MCF 10A (cell line): ENCODE measurements around the gene ZFAND3. TPM values are rescaled to one million over a fixed set of nuclear protein-coding genes. Genes with fewer than 3 reads are reported as not detected.

Experiments used
- BruUV-seq: library from RNA; stranded (reverse); fragments of 400-500 nt; replicated peaks from 2 replicates; lab custom pipeline; 2021; lab: Mats Ljungman, UMichigan
- CTCF ChIA-PET: fragments of 300-600 bp; sonication (Branson Sonifier 250); formaldehyde crosslinking; extraction: SDS; loops from one replicate; lab custom pipeline; 2021; ENCODE audit warnings: antibody characterized with exemption, inconsistent platforms; lab: Yijun Ruan, JAX
- POLR2A ChIA-PET: fragments of 300-600, 350-650 bp; sonication (Branson Sonifier 250); formaldehyde crosslinking; extraction: SDS; loops from one replicate; lab custom pipeline; 2020; ENCODE audit warnings: antibody characterized with exemption, inconsistent platforms; lab: Yijun Ruan, JAX
- DNase-seq: peaks from one replicate; pipeline ENCODE4 v3.0.0-alpha.2; 2018; ENCODE audit not compliant: unreplicated experiment
- H3K27ac Mint-ChIP-seq: one replicate; pipeline ENCODE4 v1.8.0; 2022; ENCODE audit warnings: mild to moderate bottlenecking, low read depth, mixed read lengths; ENCODE audit not compliant: unreplicated experiment
- H3K27me3 Mint-ChIP-seq: one replicate; pipeline ENCODE4 v1.8.0; 2022; ENCODE audit warnings: mixed read lengths; ENCODE audit not compliant: insufficient read depth, unreplicated experiment
- H3K36me3 Mint-ChIP-seq: one replicate; pipeline ENCODE4 v1.8.0; 2022; ENCODE audit warnings: mild to moderate bottlenecking, moderate library complexity, mixed read lengths; ENCODE audit not compliant: insufficient read depth, unreplicated experiment
- H3K4me1 Mint-ChIP-seq: one replicate; pipeline ENCODE4 v1.8.0; 2022; ENCODE audit warnings: mixed read lengths; ENCODE audit not compliant: insufficient read depth, unreplicated experiment
- H3K4me3 Mint-ChIP-seq: one replicate; pipeline ENCODE4 v1.8.0; 2022; ENCODE audit warnings: mild to moderate bottlenecking, moderate library complexity, mixed read lengths; ENCODE audit not compliant: unreplicated experiment
- H3K9me3 Mint-ChIP-seq: one replicate; pipeline ENCODE4 v1.8.0; 2022; ENCODE audit warnings: mixed read lengths; ENCODE audit not compliant: unreplicated experiment
- CTCF ChIP-seq: fragments of 200-600 bp; IDR thresholded peaks from one replicate; pipeline ENCODE4 v1.8.0; 2022; ENCODE audit warnings: antibody characterized with exemption, mild to moderate bottlenecking; ENCODE audit not compliant: unreplicated experiment
- intact Hi-C: fragments of 100-400 bp; cut with micrococcal nuclease; formaldehyde crosslinking; loops from 2 replicates; pipeline ENCODE4 v1.14.1; 2022
- total RNA-seq: library from RNA; stranded (reverse); gene quantifications from 2 replicates; pipeline ENCODE4 v1.2.3, GENCODE V29; 2022

Gene ZFAND3
- total RNA-seq, 1 experiment from 2014 or later = 100 TPM

- no peak for TF ChIP-seq CTCF
- H3K9me3 Mint-ChIP-seq = no peaks in the 10 kb centered on the region
- no peaks in the 10 kb centered on the region for H3K4me1 Mint-ChIP-seq
- intact Hi-C loops = no loop called here
- ChIA-PET POLR2A (interaction anchor here (0.6 kb wide), 1 partner anchor 743 kb away, joined by 3 read pairs; no protein-coding TSS in a partner anchor), CTCF (interaction anchor here (1.9 kb wide), 1 partner anchor 323 kb away, joined by 5 read pairs; no protein-coding TSS in a partner anchor)
- no peak overlapping the region for H3K4me3 Mint-ChIP-seq
- BruUV-seq = no TSS peak
- H3K27me3 Mint-ChIP-seq = no peaks in the 10 kb centered on the region
- DNase-seq = no peak
- H3K27ac Mint-ChIP-seq = no peak overlapping the region
- peaks cover 17% of the 10 kb centered on the region for H3K36me3 Mint-ChIP-seq
These were observed 351.3 kb downstream of the ZFAND3 start for GRCh38 chr6:38170666-38171355.

GRCh38 chr6:38171997-38172738, 352.6 kb downstream of the ZFAND3 start:
- Mint-ChIP-seq H3K27ac (no peak overlapping the region), H3K4me3 (no peak overlapping the region), H3K4me1 (no peaks in the 10 kb centered on the region), H3K27me3 (no peaks in the 10 kb centered on the region), H3K36me3 (peaks cover 17% of the 10 kb centered on the region), H3K9me3 (no peaks in the 10 kb centered on the region)
- TF ChIP-seq CTCF = no peak
- CTCF ChIA-PET = interaction anchor here (0.6 to 1.9 kb wide), 4 partner anchors 148 to 676 kb away, joined by 3 to 5 read pairs (median 4); no protein-coding TSS in a partner anchor
- intact Hi-C loops = no loop called here
- POLR2A ChIA-PET = no interaction called here
- no peak for DNase-seq
- BruUV-seq = no TSS peak

GRCh38 chr6:38172739-38173410, 353.3 kb downstream of the ZFAND3 start:
- intact Hi-C loops = no loop called here
- Mint-ChIP-seq H3K36me3 (peaks cover 17% of the 10 kb centered on the region), H3K4me1 (peaks cover under 1% of the 10 kb centered on the region), H3K27ac (no peak overlapping the region), H3K4me3 (no peak overlapping the region), H3K27me3 (no peaks in the 10 kb centered on the region), H3K9me3 (no peaks in the 10 kb centered on the region)
- no peak for DNase-seq
- no peak for TF ChIP-seq CTCF
- BruUV-seq = no TSS peak
- ChIA-PET POLR2A (no interaction called here), CTCF (interaction anchor here (0.6 to 1.9 kb wide), 3 partner anchors 148 to 321 kb away, joined by 3 to 5 read pairs (median 3); no protein-coding TSS in a partner anchor)

- H3K4me3 Mint-ChIP-seq = no peak overlapping the region
- intact Hi-C loops = no loop called here
These were observed 354.4 kb downstream of the ZFAND3 start for GRCh38 chr6:38173909-38174308.

More at GRCh38 chr6:38173909-38174308, 354.4 kb downstream of the ZFAND3 start:
- H3K9me3 Mint-ChIP-seq = no peaks in the 10 kb centered on the region
- no peak overlapping the region for H3K27ac Mint-ChIP-seq
- BruUV-seq = TSS peak; percentile 25
- peaks cover 17% of the 10 kb centered on the region for H3K36me3 Mint-ChIP-seq
- POLR2A ChIA-PET = no interaction called here
- H3K4me1 Mint-ChIP-seq = peaks cover 7% of the 10 kb centered on the region
- TF ChIP-seq CTCF = no peak
- no peak for DNase-seq
- CTCF ChIA-PET = no interaction called here
- no peaks in the 10 kb centered on the region for H3K27me3 Mint-ChIP-seq
